SW480 (cell line): ENCODE results near the gene SPG11.
"Not testable (repeated sequence)": the region's sequence is repeated elsewhere in the genome, so short reads cannot be mapped to it uniquely, and the experiment has no call there.

Experiments
- DNase-seq: peaks from one replicate; pipeline ENCODE4 v3.0.0-alpha.2; 2016; ENCODE audit warnings: low spot score

Gene SPG11

GRCh38 chr15:44565387-44566154 is 97.9 kb downstream of the SPG11 start:
- no peak for DNase-seq

DNA sequence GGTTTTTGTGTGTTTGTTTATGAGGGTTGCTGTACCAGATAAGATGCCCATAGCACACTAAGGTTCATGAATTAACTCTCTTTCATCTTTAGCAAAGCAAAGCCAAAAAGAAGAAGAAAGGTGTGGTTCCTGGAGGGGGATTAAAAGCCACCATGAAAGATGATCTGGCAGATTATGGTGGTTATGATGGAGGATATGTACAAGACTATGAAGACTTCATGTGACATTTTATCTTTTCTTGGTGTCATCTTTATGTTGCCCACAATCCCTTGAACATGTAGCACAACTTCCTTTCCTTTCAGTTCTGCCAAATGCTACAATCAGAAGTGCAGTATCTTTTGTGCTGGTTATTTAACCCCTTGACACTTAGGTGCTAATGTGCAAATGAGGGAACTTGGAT is 102.5 kb downstream of the SPG11 start:
- not testable (repeated sequence) for DNase-seq

DNA sequence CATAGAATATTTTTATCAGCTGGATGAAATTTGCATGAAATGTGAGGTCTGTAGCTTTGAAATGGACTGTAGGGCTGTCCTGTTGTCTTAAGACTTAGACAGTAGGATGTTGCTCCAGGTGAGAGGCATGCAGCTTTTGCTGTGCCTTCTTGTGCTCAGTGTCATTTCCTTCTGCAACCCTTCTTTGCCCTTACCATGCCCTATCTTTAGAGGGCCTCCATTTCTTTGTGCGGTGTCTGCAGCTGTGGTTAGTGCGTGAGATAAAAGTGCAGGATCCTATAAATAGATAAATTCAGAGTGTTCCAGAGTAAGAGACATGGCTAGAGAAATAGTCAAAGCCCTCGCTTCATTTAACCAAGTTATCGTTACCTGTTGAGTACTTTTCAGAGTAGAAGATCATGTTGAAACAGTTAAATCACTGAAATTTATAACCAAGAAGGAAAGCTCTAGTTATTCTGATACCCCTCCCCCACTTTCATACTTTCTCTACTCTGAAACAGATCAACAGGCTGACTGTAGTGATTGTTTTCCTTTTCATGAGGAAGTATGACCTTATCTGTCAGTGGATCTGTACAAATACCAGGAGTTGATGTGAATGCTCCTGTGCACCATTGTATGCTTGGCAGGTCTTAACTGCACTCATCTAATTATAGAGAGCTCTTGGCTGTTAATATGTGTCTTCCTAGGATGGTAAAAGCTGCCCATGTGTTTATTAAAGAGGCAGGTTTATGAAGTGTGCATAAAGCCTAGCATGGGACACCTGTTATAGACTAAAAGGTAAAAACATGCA is 108.3 kb downstream of the SPG11 start:
- no peak for DNase-seq

DNA sequence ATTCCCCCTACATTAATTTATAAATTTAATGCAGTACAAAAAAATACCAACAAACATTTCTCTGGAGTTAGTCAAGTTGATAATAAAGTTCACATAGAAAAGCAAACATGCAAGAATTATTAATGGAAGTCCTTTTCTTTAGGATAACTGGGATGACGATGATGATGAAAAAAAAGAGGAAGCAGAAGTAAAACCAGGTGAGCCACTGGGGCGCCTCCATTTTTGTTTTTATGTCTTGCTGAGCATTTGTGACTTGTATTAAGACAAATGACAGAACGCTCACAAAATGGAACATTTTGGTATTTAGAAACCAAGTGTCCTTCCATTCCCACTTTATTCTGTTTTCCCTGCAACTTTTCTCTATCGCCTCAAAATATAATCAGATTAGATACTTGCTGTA is 112.7 kb downstream of the SPG11 start:
- DNase-seq: no peak

DNA sequence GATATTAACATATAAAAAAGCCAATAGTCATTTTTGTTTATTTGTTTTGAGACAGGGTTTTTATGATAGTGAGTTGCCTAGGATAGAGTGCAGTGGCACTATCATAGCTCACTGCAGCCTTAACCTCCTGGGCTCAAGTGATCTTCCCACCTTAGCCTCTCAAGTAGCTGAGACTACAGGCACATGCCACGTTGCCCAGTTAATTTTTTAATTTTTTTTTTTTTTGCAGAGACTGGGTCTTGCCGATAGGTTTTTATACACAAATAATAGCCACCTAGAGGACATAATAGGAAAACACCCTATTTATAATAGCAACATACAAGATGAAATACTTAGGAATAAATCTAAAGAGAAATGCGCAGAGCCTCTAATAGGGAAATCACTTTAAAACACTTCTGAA is 113.2 kb downstream of the SPG11 start:
- DNase-seq: peak; percentile 40

DNA sequence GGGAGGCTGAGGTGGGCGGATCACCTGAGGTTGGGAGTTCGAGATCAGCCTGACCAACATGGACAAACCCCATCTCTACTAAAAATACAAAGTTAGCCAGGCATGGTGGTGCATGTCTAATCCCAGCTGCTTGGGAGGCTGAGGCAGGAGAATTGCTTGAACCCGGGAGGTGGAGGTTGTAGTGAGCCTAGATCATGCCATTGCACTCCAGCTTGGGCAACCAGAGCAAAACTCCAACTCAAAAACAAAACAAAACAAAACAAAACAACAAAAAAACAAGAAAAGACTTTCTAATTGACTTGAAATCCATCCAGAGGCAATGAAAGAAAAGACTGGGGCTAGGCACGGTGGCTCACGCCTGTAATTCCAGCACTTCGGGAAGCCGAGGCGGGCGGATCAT is 114.3 kb downstream of the SPG11 start:
- not testable (repeated sequence) for DNase-seq

- DNase-seq: no peak
These were observed 117.3 kb downstream of the SPG11 start for GRCh38 chr15:44545913-44546802.

GRCh38 chr15:44544745-44545144 is 118.7 kb downstream of the SPG11 start:
- DNase-seq: not testable (repeated sequence)

- DNase-seq: no peak
These were observed 120.9 kb downstream of the SPG11 start for GRCh38 chr15:44542596-44542995.

GRCh38 chr15:44541282-44541958 is 122.0 kb downstream of the SPG11 start:
- DNase-seq: no peak

DNA sequence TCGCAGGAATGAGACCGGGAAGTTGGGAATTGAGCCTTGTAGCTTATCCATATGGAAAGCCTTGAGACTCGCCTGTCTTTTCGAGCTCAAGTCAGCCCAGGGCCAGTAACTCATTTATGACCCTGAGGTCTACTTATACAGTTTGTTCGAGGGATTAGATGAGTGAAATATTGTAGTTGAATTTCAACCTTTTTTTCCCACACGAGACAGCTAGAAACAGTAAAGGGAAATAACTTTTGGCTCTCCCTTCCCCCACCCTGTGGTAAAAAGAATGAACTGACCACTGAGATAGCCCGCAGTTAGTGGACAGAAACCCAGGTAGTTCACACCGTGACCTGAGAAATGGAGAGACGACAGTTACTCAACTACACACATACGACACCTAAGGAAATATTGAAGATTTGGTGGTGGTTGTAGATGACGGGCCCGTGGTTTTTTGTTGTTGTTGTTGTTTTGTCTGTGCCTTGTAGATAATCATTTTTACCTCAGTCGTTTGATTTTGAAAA is 125.7 kb downstream of the SPG11 start:
- DNase-seq: peak; percentile 25

GRCh38 chr15:44536962-44537734 is 126.3 kb downstream of the SPG11 start, which contains the start of gene EIF3J:
Gene EIF3J (plus strand): TSS chr15:44537147. CDS start chr15:44537195, 48 bp downstream.
- DNase-seq: peak; percentile 94

DNA sequence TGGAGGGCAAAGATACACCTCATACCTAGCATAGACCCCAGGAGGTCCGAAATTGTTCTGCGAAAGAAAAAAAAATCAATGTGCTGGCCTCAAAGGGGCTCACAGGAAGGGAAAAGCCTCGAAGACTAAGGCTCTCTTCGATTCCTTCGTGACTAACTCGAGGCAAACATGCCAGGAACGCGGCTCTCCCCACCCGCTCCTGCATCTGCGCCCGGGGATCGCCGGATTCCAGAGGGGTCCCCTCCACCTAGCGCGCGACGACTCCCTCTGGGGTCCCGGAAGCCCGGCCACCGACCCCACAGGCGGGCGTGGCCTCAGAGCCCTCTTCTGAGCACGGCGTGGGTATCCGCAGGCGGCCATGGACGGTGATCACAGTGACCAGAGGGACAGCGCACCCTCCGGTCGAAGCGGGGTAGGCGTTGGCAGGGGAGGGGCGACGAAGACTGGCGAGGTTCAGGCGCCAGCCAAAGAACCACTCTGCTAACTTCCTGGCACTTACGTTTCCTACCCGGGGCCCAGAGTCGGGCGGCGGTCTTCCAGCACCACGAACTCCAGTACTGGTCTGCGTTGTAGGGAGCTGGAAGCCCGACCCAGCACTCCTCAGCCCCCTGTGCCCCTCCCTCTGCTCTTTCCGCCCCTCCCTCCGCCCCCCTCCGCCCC is 127.0 kb downstream of the SPG11 start:
- peak; percentile 90 for DNase-seq

- peak; percentile 15 for DNase-seq
These were observed 127.8 kb downstream of the SPG11 start for GRCh38 chr15:44535523-44536301.

DNA sequence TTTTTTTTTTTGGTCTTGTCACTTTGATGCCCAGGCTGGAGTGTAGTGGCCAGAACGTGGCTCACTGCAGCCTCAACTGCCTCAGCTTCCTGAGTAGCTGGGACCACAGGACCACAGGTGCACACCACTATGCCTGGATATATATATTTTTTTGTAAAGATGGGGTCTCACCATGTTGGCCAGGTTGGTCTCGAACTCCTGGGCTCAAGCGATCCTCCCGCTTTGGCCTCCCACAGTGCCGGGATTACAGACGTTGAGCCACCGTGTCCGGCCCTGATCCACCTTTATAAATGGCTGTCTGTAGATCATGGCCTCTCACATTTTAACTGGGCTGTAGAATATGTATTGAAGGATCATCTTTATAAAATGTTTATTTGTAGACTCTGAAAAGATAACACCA is 128.4 kb downstream of the SPG11 start:
- no peak for DNase-seq

GRCh38 chr15:44532689-44533088 is 130.8 kb downstream of the SPG11 start:
- no peak for DNase-seq

- DNase-seq: not testable (repeated sequence)
These were observed 131.2 kb downstream of the SPG11 start for GRCh38 chr15:44532275-44532674.

DNA sequence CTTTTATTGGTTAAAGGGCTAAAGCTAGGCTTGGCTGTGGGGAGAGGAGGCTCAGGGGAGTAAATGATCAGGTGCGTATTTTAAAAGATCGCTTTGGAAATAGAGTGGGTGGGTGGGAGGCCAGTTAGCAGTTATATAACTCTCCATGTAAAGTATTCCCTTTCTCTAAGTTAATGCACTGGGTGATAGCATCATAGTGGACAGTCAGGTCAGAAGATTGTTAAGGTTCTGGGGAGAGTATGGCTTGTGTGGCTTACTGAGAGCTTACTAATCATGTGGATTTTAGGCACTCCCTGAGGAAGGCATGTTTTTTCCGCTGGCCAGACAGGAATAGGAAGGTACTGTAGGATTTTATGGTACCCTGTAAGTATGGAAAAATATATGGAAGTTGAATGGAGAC is 132.8 kb downstream of the SPG11 start:
- no peak for DNase-seq

DNA sequence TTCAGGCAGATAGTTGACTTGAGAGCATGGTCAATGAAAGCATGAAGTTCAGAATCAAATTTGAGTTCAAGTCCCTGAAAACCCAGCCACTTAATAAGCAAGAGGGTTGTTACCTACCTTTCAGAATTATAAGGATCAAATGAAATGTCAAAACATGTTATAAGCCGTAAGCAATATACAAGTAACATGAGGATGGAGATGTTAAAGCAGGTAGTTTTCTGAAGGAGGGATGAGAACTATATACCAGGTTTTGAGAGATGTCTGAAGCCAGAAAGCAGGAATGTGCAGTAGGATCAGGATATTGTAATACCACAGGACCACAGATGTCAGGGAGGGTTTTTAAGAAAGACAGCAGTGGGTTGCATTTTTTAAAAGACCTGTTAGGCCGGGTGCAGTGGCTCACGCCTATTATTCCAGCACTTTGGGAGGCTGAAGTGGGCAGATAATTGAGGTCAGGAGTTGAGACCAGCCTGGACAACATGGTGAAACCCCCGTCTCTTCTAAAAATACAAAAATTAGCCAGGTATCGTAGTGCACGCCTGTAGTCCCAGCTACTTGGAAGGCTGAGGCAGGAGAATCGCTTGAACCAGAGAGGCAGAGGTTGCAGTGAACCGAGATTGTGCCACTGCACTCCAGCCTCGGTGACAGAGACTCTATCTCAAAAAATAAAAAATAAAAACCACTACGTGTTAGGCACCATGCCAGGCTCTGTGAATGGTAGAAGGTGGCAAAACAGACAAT is 133.4 kb downstream of the SPG11 start:
- DNase-seq: no peak
